HG02840 (cell line): ENCODE results near the gene TRERF1.
"Not testable (repeated sequence)": the region's sequence is repeated elsewhere in the genome, so short reads cannot be mapped to it uniquely, and the experiment has no call there.

ENCODE experiments used
- ATAC-seq: cut with Tn5 transposase; IDR thresholded peaks from one replicate; pipeline ENCODE4 v1.9.1; 2021; ENCODE audit warnings: mild to moderate bottlenecking, moderate library complexity, moderate number of reproducible peaks; ENCODE audit not compliant: unreplicated experiment, low FRiP score

TRERF1 gene

DNA sequence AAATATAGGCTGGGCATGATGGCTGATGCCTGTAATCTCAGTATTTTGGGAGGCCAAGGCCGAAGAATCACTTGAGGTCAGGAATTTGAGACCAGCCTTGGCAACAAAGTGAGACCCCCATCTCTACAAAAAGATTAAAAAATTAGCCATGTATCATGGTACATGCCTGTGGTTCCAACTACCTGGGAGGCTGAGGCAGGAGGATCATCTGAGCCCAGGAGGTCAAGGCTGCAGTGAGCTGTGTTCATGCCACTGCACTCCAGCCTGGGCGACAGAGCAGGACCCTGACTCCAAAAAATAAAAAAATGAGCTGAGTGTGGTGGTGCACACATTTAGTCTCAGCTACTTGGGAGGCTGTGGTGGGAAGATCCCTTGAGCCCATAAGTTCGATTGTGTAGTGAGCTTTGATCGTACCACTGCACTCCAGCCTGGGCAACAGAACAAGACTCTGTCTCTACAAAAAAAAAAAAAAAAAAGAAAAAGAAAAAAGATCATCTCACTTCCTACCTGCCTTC, 246.9 kb downstream of the TRERF1 start:
- ATAC-seq: no peak

DNA sequence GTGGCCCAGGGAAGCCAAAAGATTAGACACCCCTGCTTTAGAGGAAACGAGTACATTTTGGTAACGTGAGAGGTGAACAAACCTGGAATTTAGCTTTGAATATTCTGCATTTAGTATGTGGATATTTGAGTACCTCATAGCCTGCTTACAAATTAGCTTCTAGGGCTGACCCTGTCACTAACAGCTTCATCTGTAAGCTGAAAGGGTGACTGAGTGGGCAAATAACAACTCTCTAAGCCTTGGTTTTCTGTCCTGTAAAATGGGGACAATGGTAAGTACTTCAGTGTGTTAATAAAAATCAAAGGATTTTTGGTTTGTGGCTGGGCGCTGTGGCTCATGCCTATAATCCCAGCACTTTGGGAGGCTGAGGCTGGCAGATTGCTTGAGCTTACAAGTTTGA, 248.5 kb downstream of the TRERF1 start:
- no peak for ATAC-seq

DNA sequence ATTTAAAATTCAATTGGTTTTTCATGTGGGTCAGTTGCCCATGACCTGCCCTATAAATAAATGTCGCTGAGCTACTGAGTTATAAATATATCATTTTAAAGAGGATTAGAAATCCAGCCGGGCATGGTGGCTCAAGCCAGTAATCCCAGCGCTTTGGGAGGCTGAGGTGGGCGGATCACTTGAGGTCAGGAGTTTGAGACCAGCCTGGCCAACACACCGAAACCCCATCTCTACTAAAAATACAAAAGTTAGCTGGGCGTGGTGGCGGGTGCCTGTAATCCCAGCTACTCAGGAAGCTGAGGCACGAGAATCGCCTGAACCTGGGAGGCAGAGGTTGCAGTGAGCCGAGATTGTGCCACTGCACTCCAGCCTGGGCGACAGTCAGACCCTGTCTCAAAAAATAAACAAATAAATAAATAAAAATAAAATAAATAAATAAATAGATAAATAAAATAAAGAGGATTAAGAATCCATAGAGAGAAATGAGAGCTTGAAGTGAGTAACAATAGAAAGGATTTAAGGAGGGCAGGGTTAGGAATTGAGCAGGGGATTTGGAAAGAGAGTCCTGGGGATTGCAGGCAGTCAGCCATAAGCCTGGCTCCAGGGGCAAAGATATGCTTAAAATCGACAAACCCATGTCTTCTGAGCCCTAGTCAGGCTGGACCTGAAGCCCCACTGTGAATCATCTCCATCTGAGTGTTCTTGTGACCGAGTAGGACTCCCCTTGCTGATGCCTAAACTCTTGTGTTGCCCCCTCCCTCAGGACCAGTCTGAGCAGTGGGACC, 249.4 kb downstream of the TRERF1 start:
- not testable (repeated sequence) for ATAC-seq

- no peak for ATAC-seq
Measured at GRCh38 chr6:42201382-42201781, 250.3 kb downstream of the TRERF1 start.

GRCh38 chr6:42200035-42200434, 251.7 kb downstream of the TRERF1 start:
- ATAC-seq: no peak

- no peak for ATAC-seq
Measured at GRCh38 chr6:42199106-42199981, 252.4 kb downstream of the TRERF1 start.

DNA sequence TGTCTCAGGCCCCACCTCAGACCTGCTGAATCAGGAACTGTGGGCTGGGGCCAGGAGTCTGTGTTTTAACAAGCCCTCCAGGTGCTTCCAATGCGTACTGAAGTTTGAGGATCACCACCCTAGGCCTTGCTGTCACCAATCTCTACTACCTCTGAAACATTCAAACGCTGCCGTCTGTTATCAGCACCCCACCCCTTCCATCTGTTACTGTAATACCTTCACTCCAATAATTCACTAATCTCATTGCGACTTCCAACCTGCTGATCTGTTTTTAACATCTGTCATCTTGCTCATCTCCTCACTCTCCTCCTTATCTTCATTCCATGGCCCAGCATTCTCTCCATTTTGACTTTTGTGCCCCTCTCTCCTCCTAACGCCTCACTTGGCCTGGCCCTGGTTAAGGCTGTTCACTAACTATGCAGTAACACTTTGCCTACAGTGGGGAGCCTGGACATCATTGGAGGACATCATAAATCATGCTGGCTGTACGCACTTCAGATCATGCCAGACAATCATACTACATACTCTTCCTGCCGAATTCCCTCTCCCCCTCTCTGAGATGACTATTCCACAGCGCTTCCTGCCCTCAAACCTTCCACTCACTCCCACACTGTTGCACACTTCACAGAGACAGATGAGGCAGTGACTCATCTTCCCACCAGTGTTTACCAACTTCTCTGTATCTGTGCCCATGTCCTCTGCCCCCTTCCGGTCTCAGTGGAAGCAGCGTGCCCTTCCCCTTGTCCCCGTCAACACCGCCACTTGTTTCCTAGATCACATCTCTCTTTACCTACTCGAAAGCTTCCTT, 254.0 kb downstream of the TRERF1 start:
- ATAC-seq: no peak

GRCh38 chr6:42195415-42195814, 256.3 kb downstream of the TRERF1 start:
- no peak for ATAC-seq

- no peak for ATAC-seq
Measured at GRCh38 chr6:42194056-42194455, 257.7 kb downstream of the TRERF1 start.

- no peak for ATAC-seq
Measured at GRCh38 chr6:42193491-42193894, 258.2 kb downstream of the TRERF1 start.

- not testable (repeated sequence) for ATAC-seq
Measured at GRCh38 chr6:42192385-42192784, 259.3 kb downstream of the TRERF1 start.

- ATAC-seq: no peak
Measured at GRCh38 chr6:42190554-42191183, 261.1 kb downstream of the TRERF1 start.

- ATAC-seq: no peak
Measured at GRCh38 chr6:42188406-42188805, 263.3 kb downstream of the TRERF1 start.

- no peak for ATAC-seq
Measured at GRCh38 chr6:42185597-42185996, 266.1 kb downstream of the TRERF1 start.

DNA sequence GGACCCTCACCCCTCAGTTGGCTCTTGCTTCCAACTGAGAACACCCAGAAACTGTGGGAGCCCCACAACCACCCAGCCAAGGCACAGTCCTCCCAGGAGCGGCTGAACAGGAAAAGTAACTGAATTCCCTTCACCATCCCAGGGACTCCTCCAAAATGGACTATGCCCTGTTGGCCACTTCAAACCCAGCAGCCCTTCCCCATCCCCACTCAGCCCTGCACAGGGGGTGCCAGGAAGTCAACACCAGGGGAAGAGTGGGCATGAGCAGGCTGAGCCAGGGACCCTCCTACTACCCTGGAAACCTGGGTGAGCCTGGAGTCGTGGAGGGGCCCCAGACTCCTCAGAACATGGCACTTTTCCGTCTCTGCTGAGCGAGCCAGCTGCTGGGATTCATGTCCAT, 267.3 kb downstream of the TRERF1 start:
- no peak for ATAC-seq

DNA sequence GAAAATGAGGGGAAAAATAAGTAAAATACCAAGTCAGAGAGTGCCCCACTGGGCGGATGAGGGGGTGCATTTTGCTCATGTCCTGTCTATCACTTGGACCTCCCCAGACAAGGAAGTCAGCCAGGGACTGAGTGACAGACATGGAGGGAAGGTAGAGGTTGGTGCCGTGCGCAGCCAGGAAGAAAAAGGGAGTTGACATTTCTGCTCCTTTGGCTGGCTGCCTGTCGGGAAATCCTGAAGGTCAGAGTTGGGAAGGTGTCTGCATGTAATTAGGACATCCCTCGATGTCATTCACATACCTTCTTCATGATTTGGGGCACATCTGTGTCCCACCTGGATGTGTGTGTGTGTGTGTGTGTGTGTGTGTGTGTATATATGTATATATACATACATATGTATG, 269.6 kb downstream of the TRERF1 start:
- no peak for ATAC-seq

DNA sequence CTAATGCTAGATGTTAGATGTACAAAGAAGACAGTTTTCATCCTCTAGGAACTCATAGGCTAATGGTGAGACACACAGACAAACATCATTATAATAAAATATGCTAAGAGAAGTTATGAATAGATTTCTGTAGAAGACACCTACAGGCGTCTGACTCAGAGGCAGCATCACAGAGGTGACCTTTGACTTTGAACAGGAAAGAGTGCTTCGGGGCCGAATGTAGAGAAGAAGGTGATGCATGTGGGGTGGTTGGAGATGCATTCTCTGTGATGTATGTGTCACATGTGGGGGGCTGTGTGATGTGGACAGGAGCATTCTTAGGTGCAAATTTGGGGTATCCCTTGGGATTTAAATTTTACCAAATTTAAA, 271.8 kb downstream of the TRERF1 start:
- no peak for ATAC-seq

DNA sequence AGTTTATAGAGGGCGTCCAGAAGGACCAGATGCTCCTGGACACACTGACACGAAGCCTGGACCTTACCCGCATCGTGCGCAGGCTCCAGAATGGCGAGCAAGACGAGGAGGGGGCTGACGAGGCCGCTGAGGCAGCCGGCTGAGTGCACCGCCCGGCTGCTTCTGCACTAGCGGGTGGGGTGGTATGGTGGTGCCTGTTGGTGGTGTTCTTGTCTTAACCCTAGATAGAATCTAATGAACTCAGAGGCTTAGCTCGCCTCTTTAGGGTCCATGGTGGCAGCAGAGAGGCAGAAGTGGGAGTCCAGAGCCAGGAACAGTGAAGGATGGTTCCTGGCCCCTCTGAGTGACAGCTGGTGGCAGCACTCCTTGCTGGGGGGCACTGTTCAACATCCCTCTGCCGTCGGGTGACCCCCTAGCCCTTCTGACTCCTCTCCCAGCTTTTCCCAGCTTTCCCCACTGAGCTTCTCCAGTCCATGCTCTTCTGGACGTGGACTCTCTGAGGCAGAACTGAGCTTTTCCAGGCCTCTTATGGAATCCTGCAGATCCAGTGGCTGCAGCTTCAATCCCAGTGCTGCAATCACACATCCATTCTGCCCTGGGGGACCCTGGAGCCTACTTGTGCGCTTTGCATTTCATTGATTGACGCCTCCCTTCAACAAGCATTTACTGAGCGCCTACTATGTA, 272.3 kb downstream of the TRERF1 start:
- ATAC-seq: no peak

DNA sequence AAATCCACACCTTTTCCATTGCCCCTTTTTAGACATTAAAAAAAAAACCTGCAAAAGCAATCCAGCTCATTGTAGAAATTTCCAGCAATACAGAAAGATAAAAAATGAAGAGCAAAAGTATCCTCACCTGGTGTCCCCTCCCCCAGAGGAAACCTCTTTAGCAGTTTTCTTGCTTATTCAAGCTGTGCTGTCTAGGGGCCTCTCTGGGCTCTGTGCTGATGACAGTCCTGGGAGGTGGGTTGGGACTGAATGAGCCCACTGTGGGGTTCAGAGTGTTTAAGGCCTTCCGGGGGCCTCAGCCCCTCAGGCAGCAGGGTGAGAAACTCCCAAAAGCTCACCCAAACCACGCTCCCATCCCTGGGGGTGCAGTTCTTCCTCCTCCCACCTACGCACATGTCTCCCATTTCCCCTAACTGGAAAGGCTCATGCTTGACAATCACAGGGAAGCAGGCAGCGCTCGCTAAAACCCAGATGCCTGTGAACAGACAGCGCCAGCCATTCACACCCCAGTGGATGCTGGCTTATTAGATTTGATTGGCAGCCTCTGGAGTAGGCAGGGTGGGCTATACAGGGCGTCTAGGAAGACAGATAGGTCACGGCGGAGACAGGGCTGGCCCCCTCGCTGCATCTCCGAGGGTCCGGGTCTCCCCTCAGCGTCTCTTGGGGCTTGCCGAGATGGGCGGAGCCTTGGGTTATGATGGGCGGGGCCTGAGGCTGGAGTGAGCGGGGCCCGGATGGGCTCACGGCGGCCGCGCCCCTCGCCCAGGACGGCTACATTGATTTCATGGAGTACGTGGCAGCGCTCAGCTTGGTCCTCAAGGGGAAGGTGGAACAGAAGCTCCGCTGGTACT, 274.0 kb downstream of the TRERF1 start:
- no peak for ATAC-seq
